WERI-Rb-1 (cell line): Measurements from ENCODE around the gene ME3.

Experiments used
- DNase-seq: peaks from one replicate; pipeline ENCODE4 v3.0.0-alpha.2; 2020
- H3K27ac ChIP-seq: fragments of 250-450 bp; sonication (Bioruptor Pico); 2 replicates; pipeline ENCODE4 v1.5.1; 2020; ENCODE audit warnings: mild to moderate bottlenecking, moderate library complexity
- H3K27me3 ChIP-seq: fragments of 250-450 bp; sonication (Bioruptor Pico); 2 replicates; pipeline ENCODE4 v1.5.1; 2021; ENCODE audit warnings: mild to moderate bottlenecking, low read depth, moderate library complexity; ENCODE audit not compliant: insufficient read depth, severe bottlenecking
- H3K36me3 ChIP-seq: fragments of 250-450 bp; sonication (Bioruptor Pico); 2 replicates; pipeline ENCODE4 v1.5.1; 2020; ENCODE audit warnings: mild to moderate bottlenecking, moderate library complexity
- H3K4me3 ChIP-seq: 2 replicates; pipeline ENCODE4 v1.5.1; 2011; ENCODE audit warnings: low read depth, mild to moderate bottlenecking, control low read depth, low read length
- H3K9me3 ChIP-seq: fragments of 250-450 bp; sonication (Bioruptor Pico); 2 replicates; pipeline ENCODE4 v1.5.1; 2021; ENCODE audit warnings: mild to moderate bottlenecking, moderate library complexity; ENCODE audit not compliant: severe bottlenecking
- TF ChIP-seq, protein P1 (sequence below): IDR thresholded peaks from 2 replicates; pipeline ENCODE4 v1.5.1; 2011; ENCODE audit warnings: low read depth, mild to moderate bottlenecking, control low read depth, inconsistent platforms, low read length

ME3 gene

DNA sequence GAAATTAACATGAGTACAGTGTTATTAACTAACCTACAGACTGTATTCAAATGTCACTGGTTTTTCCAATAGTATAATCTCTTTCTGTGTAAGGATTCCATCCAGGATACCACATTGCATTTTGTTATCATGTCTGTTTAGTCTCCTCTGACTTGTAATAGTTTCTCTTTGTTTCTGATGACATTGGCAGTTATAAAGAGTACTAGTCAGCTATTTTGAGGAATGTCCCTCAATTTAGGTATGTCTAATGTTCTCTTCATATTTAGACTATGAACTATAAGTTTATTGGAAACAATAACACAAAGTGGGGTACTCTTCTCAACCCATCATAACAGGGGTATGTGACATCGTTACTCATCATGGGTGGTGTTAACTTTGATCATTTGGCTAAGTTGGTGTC lies 20.3 kb upstream of the ME3 start:
- peaks cover 4% of the 10 kb centered on the region for H3K9me3 ChIP-seq
- H3K27me3 ChIP-seq: no peaks in the 10 kb centered on the region
- no peak for DNase-seq
- no peak overlapping the region for H3K27ac ChIP-seq
- H3K36me3 ChIP-seq: no peaks in the 10 kb centered on the region
- no peak overlapping the region for H3K4me3 ChIP-seq
- TF ChIP-seq, protein P1, sequence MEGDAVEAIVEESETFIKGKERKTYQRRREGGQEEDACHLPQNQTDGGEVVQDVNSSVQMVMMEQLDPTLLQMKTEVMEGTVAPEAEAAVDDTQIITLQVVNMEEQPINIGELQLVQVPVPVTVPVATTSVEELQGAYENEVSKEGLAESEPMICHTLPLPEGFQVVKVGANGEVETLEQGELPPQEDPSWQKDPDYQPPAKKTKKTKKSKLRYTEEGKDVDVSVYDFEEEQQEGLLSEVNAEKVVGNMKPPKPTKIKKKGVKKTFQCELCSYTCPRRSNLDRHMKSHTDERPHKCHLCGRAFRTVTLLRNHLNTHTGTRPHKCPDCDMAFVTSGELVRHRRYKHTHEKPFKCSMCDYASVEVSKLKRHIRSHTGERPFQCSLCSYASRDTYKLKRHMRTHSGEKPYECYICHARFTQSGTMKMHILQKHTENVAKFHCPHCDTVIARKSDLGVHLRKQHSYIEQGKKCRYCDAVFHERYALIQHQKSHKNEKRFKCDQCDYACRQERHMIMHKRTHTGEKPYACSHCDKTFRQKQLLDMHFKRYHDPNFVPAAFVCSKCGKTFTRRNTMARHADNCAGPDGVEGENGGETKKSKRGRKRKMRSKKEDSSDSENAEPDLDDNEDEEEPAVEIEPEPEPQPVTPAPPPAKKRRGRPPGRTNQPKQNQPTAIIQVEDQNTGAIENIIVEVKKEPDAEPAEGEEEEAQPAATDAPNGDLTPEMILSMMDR: no peak

DNA sequence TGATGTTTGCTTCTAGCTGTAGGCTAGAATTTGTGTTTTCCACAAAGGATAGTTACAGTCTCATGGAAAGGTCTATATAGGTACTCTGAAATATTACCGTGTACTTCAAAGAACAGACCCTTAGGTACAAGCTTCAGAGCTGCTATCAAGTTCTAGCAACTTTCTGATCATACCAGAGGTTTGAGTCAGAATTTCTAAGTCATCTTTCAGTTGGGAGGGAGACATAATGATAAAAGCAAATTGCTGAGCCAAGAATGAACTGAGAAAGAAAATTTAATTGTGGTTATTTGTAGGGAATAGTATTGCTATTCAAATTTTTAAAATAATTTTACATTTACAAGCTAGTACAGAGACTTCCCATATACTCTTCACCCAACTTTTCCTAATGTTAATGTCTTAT lies 19.9 kb upstream of the ME3 start:
- TF ChIP-seq, protein P1: no peak
- Histone ChIP-seq H3K4me3 (no peak overlapping the region), H3K36me3 (no peaks in the 10 kb centered on the region), H3K27me3 (no peaks in the 10 kb centered on the region), H3K27ac (no peak overlapping the region), H3K9me3 (peaks cover 4% of the 10 kb centered on the region)
- DNase-seq: no peak

DNA sequence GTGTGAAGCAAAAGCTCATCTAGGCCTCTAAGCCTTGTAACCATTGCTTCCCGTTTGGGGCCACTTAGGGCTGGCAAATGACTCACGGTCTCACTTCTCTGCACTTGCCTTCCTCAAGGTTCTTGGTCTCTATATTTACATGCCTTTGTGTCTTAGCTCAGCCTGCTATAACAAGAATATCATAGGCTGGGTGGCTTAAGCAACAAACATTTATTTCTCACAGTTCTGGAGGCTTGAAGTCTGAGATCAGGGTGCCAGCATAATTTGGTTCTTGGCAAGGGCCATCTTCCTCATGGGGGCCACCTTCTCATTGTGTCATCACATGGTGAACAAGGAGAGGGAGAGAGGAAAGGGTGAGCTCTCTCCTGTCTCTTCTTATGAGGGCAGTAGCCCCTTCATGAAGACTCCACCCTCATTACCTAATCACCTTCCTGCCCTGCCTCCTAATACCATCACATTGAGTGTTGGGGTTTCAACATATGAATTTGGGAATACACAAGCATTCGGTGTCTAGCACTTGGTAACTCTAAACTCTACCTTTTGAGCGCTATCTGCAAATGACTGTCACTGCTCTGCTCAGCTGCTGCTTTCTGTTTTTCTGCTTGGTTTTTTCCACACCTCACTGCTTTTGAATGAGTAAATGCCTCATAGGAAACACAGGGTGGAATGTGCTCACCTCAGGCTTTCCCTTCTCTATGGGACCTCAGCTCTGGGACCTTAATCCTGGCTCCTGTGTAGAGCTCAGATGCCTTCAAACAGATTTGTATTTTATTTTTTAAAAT lies 16.2 kb upstream of the ME3 start:
- DNase-seq: no peak
- no peak overlapping the region for H3K27ac ChIP-seq

DNA sequence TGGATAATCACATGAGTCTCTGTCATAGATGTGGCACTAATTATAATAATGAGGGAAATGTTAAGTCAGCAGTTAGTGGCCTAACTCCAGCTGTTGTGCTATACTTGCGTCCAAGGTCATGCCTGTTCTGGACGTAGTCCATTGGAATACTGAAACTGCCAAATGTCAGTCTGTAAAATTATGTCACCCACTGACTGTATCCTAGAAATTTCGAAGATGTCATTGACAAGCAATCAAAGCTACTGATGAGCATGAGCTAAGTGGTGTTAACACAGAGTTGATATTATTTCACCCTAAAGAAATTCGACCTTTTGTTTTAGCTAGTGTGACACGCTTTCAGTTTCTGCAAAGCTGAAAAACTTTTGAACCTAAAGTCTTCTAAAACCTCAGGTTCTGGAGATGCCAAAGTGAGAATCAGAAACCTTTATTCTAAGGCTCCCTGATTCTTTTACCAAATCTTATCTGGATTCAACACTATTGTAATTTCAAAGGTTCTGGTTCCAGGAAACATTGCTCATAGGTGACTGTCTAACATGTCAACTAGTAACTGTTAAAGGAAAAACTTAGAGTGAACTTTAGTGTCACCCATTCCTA lies 14.9 kb upstream of the ME3 start:
- H3K27me3 ChIP-seq: no peaks in the 10 kb centered on the region
- DNase-seq: no peak
- no peak overlapping the region for H3K27ac ChIP-seq
- H3K4me3 ChIP-seq: no peak overlapping the region
- TF ChIP-seq, protein P1: no peak
- H3K36me3 ChIP-seq: no peaks in the 10 kb centered on the region
- peaks cover 4% of the 10 kb centered on the region for H3K9me3 ChIP-seq

More for the DNA sequence above, 16.2 kb upstream of the ME3 start:
- Histone ChIP-seq H3K4me3 (no peak overlapping the region), H3K9me3 (peaks cover 4% of the 10 kb centered on the region), H3K27me3 (no peaks in the 10 kb centered on the region), H3K36me3 (no peaks in the 10 kb centered on the region)
- TF ChIP-seq, protein P1: no peak

DNA sequence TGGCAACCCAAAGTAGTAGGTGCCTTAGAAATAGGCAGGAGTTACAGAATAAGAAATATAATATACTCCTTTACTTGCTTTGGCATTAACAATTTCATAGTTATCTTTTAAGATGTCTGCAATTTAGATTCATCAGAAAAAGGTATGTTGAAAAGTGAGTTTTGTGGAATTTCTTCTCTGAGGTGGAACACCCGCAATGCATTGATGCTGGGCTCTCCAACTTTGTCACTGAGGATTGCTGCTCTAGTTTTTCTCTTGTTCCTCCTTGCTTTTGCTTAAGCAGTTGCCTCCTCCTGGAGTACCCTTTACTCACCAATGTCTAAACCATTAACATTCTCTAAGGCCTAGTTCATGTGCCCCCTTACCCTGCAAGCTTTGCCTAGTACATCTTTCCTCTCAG lies 14.1 kb upstream of the ME3 start:
- H3K27me3 ChIP-seq: no peaks in the 10 kb centered on the region
- peaks cover 4% of the 10 kb centered on the region for H3K9me3 ChIP-seq
- H3K4me3 ChIP-seq: no peak overlapping the region
- no peak for DNase-seq
- TF ChIP-seq, protein P1: no peak
- H3K36me3 ChIP-seq: no peaks in the 10 kb centered on the region
- H3K27ac ChIP-seq: no peak overlapping the region

DNA sequence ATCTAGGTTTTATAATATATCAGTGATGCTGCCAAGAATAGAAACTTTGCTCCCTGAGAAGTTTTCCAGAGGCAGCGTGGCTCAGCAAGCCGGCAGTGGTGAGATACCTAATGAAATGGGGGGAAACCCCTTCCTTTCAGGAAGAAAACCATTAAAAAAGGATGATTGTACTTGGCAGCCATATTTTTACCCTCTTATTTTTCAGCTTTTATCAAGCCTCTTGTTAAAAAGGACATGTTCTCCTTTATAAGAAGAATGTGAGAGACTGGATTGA lies 9.0 kb upstream of the ME3 start:
- H3K9me3 ChIP-seq: no peaks in the 10 kb centered on the region
- no peaks in the 10 kb centered on the region for H3K36me3 ChIP-seq
- TF ChIP-seq, protein P1: no peak
- H3K4me3 ChIP-seq: no peak overlapping the region
- no peak for DNase-seq
- H3K27ac ChIP-seq: no peak overlapping the region
- no peaks in the 10 kb centered on the region for H3K27me3 ChIP-seq
